ENCODE data around the gene DARS1.
"Not testable (repeated sequence)": the region's sequence is repeated elsewhere in the genome, so short reads cannot be mapped to it uniquely, and the experiment has no call there.

The DARS1 gene

GRCh38 chr2:135975702-135976101 is 9.7 kb downstream of the DARS1 start:
- no peak for TF ChIP-seq CTCF (IDR thresholded peaks at IDR 0.05; ENCODE audit: low read length, missing control alignments)
- DNase-seq (ENCODE audit: low read depth), result no peak
- H3K4me3 ChIP-seq (replicated peaks; ENCODE audit: low read depth, low read length), result no peak overlapping the region

- DNase-seq (ENCODE audit: low read depth), result no peak
- no peak for TF ChIP-seq CTCF (IDR thresholded peaks at IDR 0.05; ENCODE audit: low read length, missing control alignments)
- no peak overlapping the region for H3K4me3 ChIP-seq (replicated peaks; ENCODE audit: low read depth, low read length)
These were observed 11.4 kb downstream of the DARS1 start for GRCh38 chr2:135974036-135974435.

- TF ChIP-seq CTCF (IDR thresholded peaks at IDR 0.05; ENCODE audit: low read length, missing control alignments), result no peak
- H3K4me3 ChIP-seq (replicated peaks; ENCODE audit: low read depth, low read length), result no peak overlapping the region
- no peak for DNase-seq (ENCODE audit: low read depth)
These were observed 15.6 kb downstream of the DARS1 start for GRCh38 chr2:135969655-135970387.

- no peak overlapping the region for H3K4me3 ChIP-seq (replicated peaks; ENCODE audit: low read depth, low read length)
- no peak for TF ChIP-seq CTCF (IDR thresholded peaks at IDR 0.05; ENCODE audit: low read length, missing control alignments)
- no peak for DNase-seq (ENCODE audit: low read depth)
These were observed 19.7 kb downstream of the DARS1 start for GRCh38 chr2:135965756-135966155.

- H3K4me3 ChIP-seq (replicated peaks; ENCODE audit: low read depth, low read length); DNase-seq (ENCODE audit: low read depth): not testable (repeated sequence)
These were observed 21.0 kb downstream of the DARS1 start for GRCh38 chr2:135964404-135964803.

GRCh38 chr2:135963841-135964240 is 21.6 kb downstream of the DARS1 start:
- TF ChIP-seq CTCF (IDR thresholded peaks at IDR 0.05; ENCODE audit: low read length, missing control alignments), result no peak
- H3K4me3 ChIP-seq (replicated peaks; ENCODE audit: low read depth, low read length), result no peak overlapping the region
- DNase-seq (ENCODE audit: low read depth), result peak; percentile 46

- H3K4me3 ChIP-seq (replicated peaks; ENCODE audit: low read depth, low read length), result no peak overlapping the region
- no peak for TF ChIP-seq CTCF (IDR thresholded peaks at IDR 0.05; ENCODE audit: low read length, missing control alignments)
- no peak for DNase-seq (ENCODE audit: low read depth)
These were observed 22.9 kb downstream of the DARS1 start for GRCh38 chr2:135962366-135963123.

Data from fibroblast of pulmonary artery (primary cell).